Stimulated activated CD8-positive, alpha-beta memory T cell treated with anti-CD3 and anti-CD28 coated beads, Interleukin-7, amount 100 ng/mL, for 1 hour (primary cell): Measurements from ENCODE around the gene INPP5A.

Experiments used
- DNase-seq, 2 donors: peaks; one replicate each; pipeline ENCODE4 v3.0.0-alpha.2; 2020; ENCODE audit warnings: low read depth in 2 of 2

INPP5A gene

GRCh38 chr10:132798876-132799275 is 261.3 kb downstream of the INPP5A start:
- DNase-seq: no peak

GRCh38 chr10:132799865-132800264 is 262.3 kb downstream of the INPP5A start:
- no peak for DNase-seq

- DNase-seq: no peak
Measured at GRCh38 chr10:132802048-132802447, 264.5 kb downstream of the INPP5A start.

GRCh38 chr10:132802694-132803320 is 265.2 kb downstream of the INPP5A start:
- DNase-seq: no peak

GRCh38 chr10:132803416-132804210 is 266.0 kb downstream of the INPP5A start:
- DNase-seq: no peak

GRCh38 chr10:132804287-132804686 is 266.7 kb downstream of the INPP5A start:
- no peak for DNase-seq

- no peak for DNase-seq
Measured at GRCh38 chr10:132804785-132805426, 267.3 kb downstream of the INPP5A start.

- DNase-seq: no peak
Measured at GRCh38 chr10:132805599-132805998, 268.0 kb downstream of the INPP5A start.

GRCh38 chr10:132806110-132806509 is 268.5 kb downstream of the INPP5A start:
- no peak for DNase-seq

- DNase-seq: no peak
Measured at GRCh38 chr10:132806561-132807003, 269.0 kb downstream of the INPP5A start.

- DNase-seq: no peak
Measured at GRCh38 chr10:132807621-132808049, 270.0 kb downstream of the INPP5A start.

GRCh38 chr10:132808383-132809231 is 271.0 kb downstream of the INPP5A start:
- no peak for DNase-seq

- DNase-seq: no peak
Measured at GRCh38 chr10:132809232-132810140, 271.9 kb downstream of the INPP5A start.

GRCh38 chr10:132810141-132810806 is 272.7 kb downstream of the INPP5A start:
- no peak for DNase-seq

- DNase-seq: no peak
Measured at GRCh38 chr10:132810807-132811700, 273.5 kb downstream of the INPP5A start.

GRCh38 chr10:132811891-132812481 is 274.4 kb downstream of the INPP5A start:
- DNase-seq: no peak

- no peak for DNase-seq
Measured at GRCh38 chr10:132812520-132812919, 274.9 kb downstream of the INPP5A start.

GRCh38 chr10:132813001-132813401 is 275.4 kb downstream of the INPP5A start:
- no peak for DNase-seq
